ENCODE results near the gene RUNX1. TPM values are rescaled to one million over a fixed set of nuclear protein-coding genes. Genes with fewer than 3 reads are reported as not detected.

The RUNX1 gene
- total and polyA plus RNA-seq, 2 of the 13 experiments (the other 11 are each of a cell fraction or from before 2014, with no cell fraction given), result 5.4 to 6.4 TPM

GRCh38 chr21:34874684-34875513 lies 174.2 kb downstream of the RUNX1 start:
- FAIRE-seq (no peak), DNase-seq (ENCODE audit: low spot score) (no peak), ATAC-seq (no peak)
- Histone ChIP-seq H3K9ac (ENCODE audit: insufficient read depth, low read depth, low read length) (no peak overlapping the region), H3K9me3 (ENCODE audit: low read length) (no peaks in the 10 kb centered on the region), H3K79me2 (ENCODE audit: insufficient read depth, low read length) (peaks cover 26% of the 10 kb centered on the region), H3K4me1 (ENCODE audit: insufficient read depth, low read length) (peaks cover 7% of the 10 kb centered on the region; the same call in 1 of the 2 replicates), H3K4me2 (ENCODE audit: low read depth, low read length) (no peak overlapping the region), H3K27me3 (ENCODE audit: control insufficient read depth in 1 of 2, insufficient read depth in 2 of 2, low read length in 2 of 2) (no peaks in the 10 kb centered on the region), H3K27ac (ENCODE audit: extremely low read length, insufficient read depth, low read length) (no peak overlapping the region), H3K36me3 (replicated peaks in 1 of 2; ENCODE audit: control insufficient read depth in 1 of 2, insufficient read depth in 2 of 2, low read length in 2 of 2) (peaks cover 12 to 74% of the 10 kb centered on the region in 2 experiments), H2AFZ (ENCODE audit: low read length) (no peak overlapping the region), H4K20me1 (ENCODE audit: insufficient read depth, low read length) (peaks cover 4% of the 10 kb centered on the region; the same call in 1 of the 2 replicates), H3K4me3 (replicated peaks in 1 of 3; ENCODE audit: insufficient read depth in 1 of 3, low read depth in 2 of 3, low read length in 3 of 3) (no peak overlapping the region)
- WGBS (ENCODE audit: low lambda C conversion rate), result 97% methylated on average over 8 of the region's 8 CpGs
- BruUV-seq (replicated peaks), result no TSS peak
- ChIA-PET POLR2A (interaction anchor here (1.1 to 1.3 kb wide), 2 partner anchors 11 to 13 kb away, joined by 3 read pairs; no protein-coding TSS in a partner anchor), CTCF (ENCODE audit: low intra/inter-chr PET ratio, low total read pairs) (no interaction called here)
- in situ Hi-C loops (cut with HindIII; ENCODE audit: extremely low pct_ligation_motif_present, low pct_unique_long_range_greater_than_20kb) (loop anchor here (25.0 kb wide), 2 partner anchors 962 to 1062 kb away; no protein-coding TSS in a partner anchor), intact Hi-C loops (cut with micrococcal nuclease; ENCODE audit: unreplicated experiment) (no loop called here)
- TF ChIP-seq ZNF3 (CRISPR knock-in tag; IDR thresholded peaks at IDR 0.05) (no peak), ZNF747 (CRISPR knock-in tag; IDR thresholded peaks at IDR 0.05; ENCODE audit: borderline replicate concordance) (no peak), GTF3A (CRISPR knock-in tag; conservative IDR thresholded peaks at IDR 0.05) (no peak), SP140L (CRISPR knock-in tag; IDR thresholded peaks at IDR 0.05; ENCODE audit: borderline replicate concordance) (no peak), SNRNP70 (IDR thresholded peaks at IDR 0.05; ENCODE audit: low read depth, low read length) (no peak), PCBP1 (IDR thresholded peaks at IDR 0.05; ENCODE audit: borderline replicate concordance, low read depth, low read length) (no peak), U2AF2 (IDR thresholded peaks at IDR 0.05; ENCODE audit: low read depth, low read length) (no peak), ELF3 (CRISPR knock-in tag; IDR thresholded peaks at IDR 0.05) (no peak), GABPB1 (CRISPR knock-in tag; IDR thresholded peaks at IDR 0.05) (no peak), RNF219 (CRISPR knock-in tag; IDR thresholded peaks at IDR 0.05) (no peak)

All from HepG2 (cell line).